ENCODE results near the gene RRM2.

The RRM2 gene

GRCh38 chr2:10165861-10166675 is 43.5 kb downstream of the RRM2 start:
- H3K27ac ChIP-seq (ENCODE audit: low read depth, low read length): no peak overlapping the region
- H3K18ac ChIP-seq (ENCODE audit: low read length): no peak overlapping the region

GRCh38 chr2:10166676-10167292 is 44.2 kb downstream of the RRM2 start:
- WGBS (ENCODE audit: extremely low coverage, insufficient coverage, low lambda C conversion rate): no CpG with 5 or more reads among the region's 18 CpGs
- no peak for DNase-seq

More at GRCh38 chr2:10165861-10166675, 43.5 kb downstream of the RRM2 start:
- H3K23ac ChIP-seq (ENCODE audit: low read length): no peak overlapping the region
- H3K4me1 ChIP-seq (ENCODE audit: control insufficient read depth, low read depth, low read length): no peaks in the 10 kb centered on the region
- no peak overlapping the region for H2AK5ac ChIP-seq (ENCODE audit: low read length)
- no peak overlapping the region for H3K4me3 ChIP-seq (ENCODE audit: low read length)
- H3K79me1 ChIP-seq (ENCODE audit: low read length): no peaks in the 10 kb centered on the region
- no peak overlapping the region for H2BK120ac ChIP-seq (ENCODE audit: low read depth, low read length)
- H3K36me3 ChIP-seq (ENCODE audit: control insufficient read depth, insufficient read depth, low read length): no peaks in the 10 kb centered on the region
- no peaks in the 10 kb centered on the region for H3K79me2 ChIP-seq (ENCODE audit: control insufficient read depth, insufficient read depth, low read length)
- H3K4me2 ChIP-seq (ENCODE audit: low read length): no peak overlapping the region
- H2BK15ac ChIP-seq (replicated peaks; ENCODE audit: low read depth): no peak overlapping the region
- no peak for DNase-seq
- WGBS (ENCODE audit: extremely low coverage, insufficient coverage, low lambda C conversion rate): no CpG with 5 or more reads among the region's 26 CpGs
- H2BK5ac ChIP-seq (ENCODE audit: low read length): no peak overlapping the region
- no peak overlapping the region for H3K4ac ChIP-seq (ENCODE audit: low read depth, low read length)
- H3K56ac ChIP-seq (ENCODE audit: low read length): no peak overlapping the region
- no peak overlapping the region for H4K8ac ChIP-seq (ENCODE audit: low read depth, low read length)
- no peaks in the 10 kb centered on the region for H3K27me3 ChIP-seq (ENCODE audit: insufficient read depth, low read length, poor library complexity)
- no peak overlapping the region for H4K5ac ChIP-seq (ENCODE audit: low read length)
- no peak overlapping the region for H3K9ac ChIP-seq (ENCODE audit: low read length)

GRCh38 chr2:10167316-10167715 is 44.8 kb downstream of the RRM2 start:
- H2BK5ac ChIP-seq (ENCODE audit: low read length): no peak overlapping the region
- no peak overlapping the region for H4K5ac ChIP-seq (ENCODE audit: low read length)
- no peaks in the 10 kb centered on the region for H3K79me2 ChIP-seq (ENCODE audit: control insufficient read depth, insufficient read depth, low read length)
- H3K18ac ChIP-seq (ENCODE audit: low read length): no peak overlapping the region
- H2BK120ac ChIP-seq (ENCODE audit: low read depth, low read length): no peak overlapping the region
- no peak overlapping the region for H3K4ac ChIP-seq (ENCODE audit: low read depth, low read length)
- H3K36me3 ChIP-seq (ENCODE audit: control insufficient read depth, insufficient read depth, low read length): no peaks in the 10 kb centered on the region
- no peak overlapping the region for H3K4me2 ChIP-seq (ENCODE audit: low read length)
- no peak overlapping the region for H2AK5ac ChIP-seq (ENCODE audit: low read length)
- H3K9ac ChIP-seq (ENCODE audit: low read length): no peak overlapping the region
- H3K27me3 ChIP-seq (ENCODE audit: insufficient read depth, low read length, poor library complexity): no peaks in the 10 kb centered on the region
- no peak overlapping the region for H3K4me3 ChIP-seq (ENCODE audit: low read length)
- no peak overlapping the region for H4K8ac ChIP-seq (ENCODE audit: low read depth, low read length)
- WGBS (ENCODE audit: extremely low coverage, insufficient coverage, low lambda C conversion rate): no CpG with 5 or more reads among the region's 11 CpGs
- no peak overlapping the region for H3K23ac ChIP-seq (ENCODE audit: low read length)
- no peak for DNase-seq
- no peak overlapping the region for H3K56ac ChIP-seq (ENCODE audit: low read length)
- no peak overlapping the region for H2BK15ac ChIP-seq (replicated peaks; ENCODE audit: low read depth)
- H3K4me1 ChIP-seq (ENCODE audit: control insufficient read depth, low read depth, low read length): no peaks in the 10 kb centered on the region
- H3K79me1 ChIP-seq (ENCODE audit: low read length): no peaks in the 10 kb centered on the region
- no peak overlapping the region for H3K27ac ChIP-seq (ENCODE audit: low read depth, low read length)

More at GRCh38 chr2:10166676-10167292, 44.2 kb downstream of the RRM2 start:
- Histone ChIP-seq H2AK5ac (ENCODE audit: low read length) (no peak overlapping the region), H3K79me1 (ENCODE audit: low read length) (no peaks in the 10 kb centered on the region), H3K27ac (ENCODE audit: low read depth, low read length) (no peak overlapping the region), H3K56ac (ENCODE audit: low read length) (no peak overlapping the region), H3K27me3 (ENCODE audit: insufficient read depth, low read length, poor library complexity) (no peaks in the 10 kb centered on the region), H3K4me3 (ENCODE audit: low read length) (no peak overlapping the region), H2BK120ac (ENCODE audit: low read depth, low read length) (no peak overlapping the region), H2BK5ac (ENCODE audit: low read length) (no peak overlapping the region), H3K4ac (ENCODE audit: low read depth, low read length) (no peak overlapping the region), H3K18ac (ENCODE audit: low read length) (no peak overlapping the region), H4K5ac (ENCODE audit: low read length) (no peak overlapping the region), H3K4me2 (ENCODE audit: low read length) (no peak overlapping the region), H3K79me2 (ENCODE audit: control insufficient read depth, insufficient read depth, low read length) (no peaks in the 10 kb centered on the region), H3K23ac (ENCODE audit: low read length) (no peak overlapping the region), H3K9ac (ENCODE audit: low read length) (no peak overlapping the region), H3K36me3 (ENCODE audit: control insufficient read depth, insufficient read depth, low read length) (no peaks in the 10 kb centered on the region), H4K8ac (ENCODE audit: low read depth, low read length) (no peak overlapping the region), H2BK15ac (replicated peaks; ENCODE audit: low read depth) (no peak overlapping the region), H3K4me1 (ENCODE audit: control insufficient read depth, low read depth, low read length) (no peaks in the 10 kb centered on the region)

GRCh38 chr2:10168221-10168620 is 45.7 kb downstream of the RRM2 start:
- Histone ChIP-seq H2AK5ac (ENCODE audit: low read length) (no peak overlapping the region), H4K5ac (ENCODE audit: low read length) (no peak overlapping the region), H3K79me2 (ENCODE audit: control insufficient read depth, insufficient read depth, low read length) (no peaks in the 10 kb centered on the region), H2BK5ac (ENCODE audit: low read length) (no peak overlapping the region), H3K79me1 (ENCODE audit: low read length) (no peaks in the 10 kb centered on the region), H3K9ac (ENCODE audit: low read length) (no peak overlapping the region), H3K27ac (ENCODE audit: low read depth, low read length) (no peak overlapping the region), H3K4ac (ENCODE audit: low read depth, low read length) (no peak overlapping the region), H3K56ac (ENCODE audit: low read length) (no peak overlapping the region), H3K4me1 (ENCODE audit: control insufficient read depth, low read depth, low read length) (no peaks in the 10 kb centered on the region), H3K27me3 (ENCODE audit: insufficient read depth, low read length, poor library complexity) (no peaks in the 10 kb centered on the region), H2BK15ac (replicated peaks; ENCODE audit: low read depth) (no peak overlapping the region), H4K8ac (ENCODE audit: low read depth, low read length) (no peak overlapping the region), H3K23ac (ENCODE audit: low read length) (no peak overlapping the region), H3K4me3 (ENCODE audit: low read length) (no peak overlapping the region), H2BK120ac (ENCODE audit: low read depth, low read length) (no peak overlapping the region), H3K36me3 (ENCODE audit: control insufficient read depth, insufficient read depth, low read length) (no peaks in the 10 kb centered on the region), H3K4me2 (ENCODE audit: low read length) (no peak overlapping the region), H3K18ac (ENCODE audit: low read length) (no peak overlapping the region)
- no peak for DNase-seq
- no CpG with 5 or more reads among the region's 5 CpGs for WGBS (ENCODE audit: extremely low coverage, insufficient coverage, low lambda C conversion rate)

GRCh38 chr2:10169053-10169578 is 46.6 kb downstream of the RRM2 start:
- no peaks in the 10 kb centered on the region for H3K4me1 ChIP-seq (ENCODE audit: control insufficient read depth, low read depth, low read length)
- no peak overlapping the region for H4K5ac ChIP-seq (ENCODE audit: low read length)
- no peaks in the 10 kb centered on the region for H3K27me3 ChIP-seq (ENCODE audit: insufficient read depth, low read length, poor library complexity)
- no peaks in the 10 kb centered on the region for H3K79me2 ChIP-seq (ENCODE audit: control insufficient read depth, insufficient read depth, low read length)
- no peak overlapping the region for H4K8ac ChIP-seq (ENCODE audit: low read depth, low read length)
- no peak overlapping the region for H3K23ac ChIP-seq (ENCODE audit: low read length)
- no peak overlapping the region for H2BK5ac ChIP-seq (ENCODE audit: low read length)
- no peak overlapping the region for H2AK5ac ChIP-seq (ENCODE audit: low read length)
- H3K27ac ChIP-seq (ENCODE audit: low read depth, low read length): no peak overlapping the region
- no peak overlapping the region for H3K4me2 ChIP-seq (ENCODE audit: low read length)
- no peak overlapping the region for H3K4me3 ChIP-seq (ENCODE audit: low read length)
- H3K36me3 ChIP-seq (ENCODE audit: control insufficient read depth, insufficient read depth, low read length): no peaks in the 10 kb centered on the region
- H2BK120ac ChIP-seq (ENCODE audit: low read depth, low read length): no peak overlapping the region
- no peak for DNase-seq
- no peaks in the 10 kb centered on the region for H3K79me1 ChIP-seq (ENCODE audit: low read length)
- no peak overlapping the region for H3K4ac ChIP-seq (ENCODE audit: low read depth, low read length)
- no peak overlapping the region for H3K9ac ChIP-seq (ENCODE audit: low read length)
- no peak overlapping the region for H3K18ac ChIP-seq (ENCODE audit: low read length)
- H2BK15ac ChIP-seq (replicated peaks; ENCODE audit: low read depth): no peak overlapping the region
- no peak overlapping the region for H3K56ac ChIP-seq (ENCODE audit: low read length)
- WGBS (ENCODE audit: extremely low coverage, insufficient coverage, low lambda C conversion rate): no CpG with 5 or more reads among the region's 7 CpGs
